HG03575 (cell line): Measurements from ENCODE around the gene USP33.
A peak's percentile ranks its signal among the peaks of the same experiment; 100 is the strongest.
"Not testable (repeated sequence)": the region's sequence is repeated elsewhere in the genome, so short reads cannot be mapped to it uniquely, and the experiment has no call there.

Experiments used
- ATAC-seq: cut with Tn5 transposase; IDR thresholded peaks from one replicate; pipeline ENCODE4 v1.9.1; 2021; ENCODE audit not compliant: unreplicated experiment, insufficient number of reproducible peaks, low FRiP score; ENCODE audit errors: extremely low read depth

The USP33 gene

GRCh38 chr1:77759071-77760028 is at the start of gene USP33:
Gene USP33 (minus strand): TSS chr1:77759852. CDS start chr1:77741697, 18,155 bp downstream.
- ATAC-seq: peak; percentile 81

GRCh38 chr1:77803371-77803770 is 43.7 kb upstream of the USP33 start:
- no peak for ATAC-seq

GRCh38 chr1:77802026-77802425 is 42.4 kb upstream of the USP33 start:
- no peak for ATAC-seq

GRCh38 chr1:77797991-77798390 is 38.3 kb upstream of the USP33 start:
- no peak for ATAC-seq

GRCh38 chr1:77796695-77797405 is 37.2 kb upstream of the USP33 start:
- ATAC-seq: no peak

GRCh38 chr1:77794550-77794949 is 34.9 kb upstream of the USP33 start:
- no peak for ATAC-seq

GRCh38 chr1:77786093-77786741 is 26.6 kb upstream of the USP33 start:
- not testable (repeated sequence) for ATAC-seq

- no peak for ATAC-seq
Observed at GRCh38 chr1:77783141-77783540, 23.5 kb upstream of the USP33 start.

- no peak for ATAC-seq
Observed at GRCh38 chr1:77781683-77782082, 22.0 kb upstream of the USP33 start.

- peak; percentile 85 for ATAC-seq
Observed at GRCh38 chr1:77779529-77780281, 20.1 kb upstream of the USP33 start, which contains the start of gene MIGA1. Gene MIGA1 (plus strand): TSS chr1:77779649. CDS start chr1:77783253, 3,604 bp downstream.

- no peak for ATAC-seq
Observed at GRCh38 chr1:77776007-77776700, 16.5 kb upstream of the USP33 start.

GRCh38 chr1:77768006-77768405 is 8.4 kb upstream of the USP33 start:
- no peak for ATAC-seq

GRCh38 chr1:77762072-77762476 is 2.4 kb upstream of the USP33 start:
- ATAC-seq: no peak

GRCh38 chr1:77757603-77758002 is 2.0 kb downstream of the USP33 start:
- ATAC-seq: no peak

GRCh38 chr1:77757066-77757584 is 2.5 kb downstream of the USP33 start:
- ATAC-seq: no peak

GRCh38 chr1:77756052-77756754 is 3.4 kb downstream of the USP33 start:
- ATAC-seq: no peak

- not testable (repeated sequence) for ATAC-seq
Observed at GRCh38 chr1:77749489-77749888, 10.2 kb downstream of the USP33 start.
